Nephron progenitor cell (in vitro differentiated cells): ENCODE results near the gene SLC7A6OS.

Source experiments
- DNase-seq: peaks from one replicate; pipeline ENCODE4 v3.0.0; 2021
- H3K27ac Mint-ChIP-seq: 2 replicates; pipeline ENCODE4 v1.8.0; 2021; ENCODE audit warnings: mild to moderate bottlenecking, moderate library complexity, mixed read lengths
- H3K27me3 Mint-ChIP-seq: 2 replicates; pipeline ENCODE4 v1.8.0; 2021; ENCODE audit warnings: mild to moderate bottlenecking, low read depth, mixed read lengths; ENCODE audit not compliant: poor library complexity
- H3K36me3 Mint-ChIP-seq: 2 replicates; pipeline ENCODE4 v1.8.0; 2021; ENCODE audit warnings: low read depth, mixed read lengths
- H3K4me1 Mint-ChIP-seq: 2 replicates; pipeline ENCODE4 v1.8.0; 2021; ENCODE audit warnings: mixed read lengths
- H3K4me3 Mint-ChIP-seq: 2 replicates; pipeline ENCODE4 v1.8.0; 2021; ENCODE audit warnings: mild to moderate bottlenecking, moderate library complexity, mixed read lengths
- H3K9me3 Mint-ChIP-seq: 2 replicates; pipeline ENCODE4 v1.8.0; 2021; ENCODE audit warnings: mild to moderate bottlenecking, moderate library complexity, mixed read lengths
- TF ChIP-seq, protein P1 (sequence below): fragments of 200-600 bp; sonication (generic); IDR thresholded peaks from 2 replicates; pipeline ENCODE4 v1.5.0; 2021; ENCODE audit warnings: antibody characterized with exemption

SLC7A6OS gene

GRCh38 chr16:68300734-68301459, 9.8 kb downstream of the SLC7A6OS start:
- H3K27me3 Mint-ChIP-seq = no peaks in the 10 kb centered on the region
- no peak overlapping the region for H3K4me3 Mint-ChIP-seq
- no peaks in the 10 kb centered on the region for H3K9me3 Mint-ChIP-seq
- TF ChIP-seq, protein P1, sequence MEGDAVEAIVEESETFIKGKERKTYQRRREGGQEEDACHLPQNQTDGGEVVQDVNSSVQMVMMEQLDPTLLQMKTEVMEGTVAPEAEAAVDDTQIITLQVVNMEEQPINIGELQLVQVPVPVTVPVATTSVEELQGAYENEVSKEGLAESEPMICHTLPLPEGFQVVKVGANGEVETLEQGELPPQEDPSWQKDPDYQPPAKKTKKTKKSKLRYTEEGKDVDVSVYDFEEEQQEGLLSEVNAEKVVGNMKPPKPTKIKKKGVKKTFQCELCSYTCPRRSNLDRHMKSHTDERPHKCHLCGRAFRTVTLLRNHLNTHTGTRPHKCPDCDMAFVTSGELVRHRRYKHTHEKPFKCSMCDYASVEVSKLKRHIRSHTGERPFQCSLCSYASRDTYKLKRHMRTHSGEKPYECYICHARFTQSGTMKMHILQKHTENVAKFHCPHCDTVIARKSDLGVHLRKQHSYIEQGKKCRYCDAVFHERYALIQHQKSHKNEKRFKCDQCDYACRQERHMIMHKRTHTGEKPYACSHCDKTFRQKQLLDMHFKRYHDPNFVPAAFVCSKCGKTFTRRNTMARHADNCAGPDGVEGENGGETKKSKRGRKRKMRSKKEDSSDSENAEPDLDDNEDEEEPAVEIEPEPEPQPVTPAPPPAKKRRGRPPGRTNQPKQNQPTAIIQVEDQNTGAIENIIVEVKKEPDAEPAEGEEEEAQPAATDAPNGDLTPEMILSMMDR = no peak
- peak overlapping the region; percentile 52 for H3K27ac Mint-ChIP-seq
- H3K36me3 Mint-ChIP-seq = peaks cover 60% of the 10 kb centered on the region
- DNase-seq = no peak
- no peaks in the 10 kb centered on the region for H3K4me1 Mint-ChIP-seq

GRCh38 chr16:68299571-68300453, 10.9 kb downstream of the SLC7A6OS start:
- no peaks in the 10 kb centered on the region for H3K4me1 Mint-ChIP-seq
- H3K27me3 Mint-ChIP-seq = no peaks in the 10 kb centered on the region
- peak overlapping the region; percentile 46 for H3K27ac Mint-ChIP-seq
- TF ChIP-seq, protein P1 = no peak
- DNase-seq = no peak
- H3K36me3 Mint-ChIP-seq = peaks cover 50% of the 10 kb centered on the region
- no peaks in the 10 kb centered on the region for H3K9me3 Mint-ChIP-seq
- no peak overlapping the region for H3K4me3 Mint-ChIP-seq

- Mint-ChIP-seq H3K36me3 (peaks cover 50% of the 10 kb centered on the region), H3K27ac (no peak overlapping the region), H3K4me1 (no peaks in the 10 kb centered on the region), H3K4me3 (no peak overlapping the region), H3K9me3 (no peaks in the 10 kb centered on the region), H3K27me3 (no peaks in the 10 kb centered on the region)
- TF ChIP-seq, protein P1 = no peak
- DNase-seq = no peak
Observed at GRCh38 chr16:68298907-68299561, 11.7 kb downstream of the SLC7A6OS start.

- Mint-ChIP-seq H3K9me3 (no peaks in the 10 kb centered on the region), H3K36me3 (peaks cover 43% of the 10 kb centered on the region), H3K27ac (no peak overlapping the region), H3K27me3 (no peaks in the 10 kb centered on the region), H3K4me1 (no peaks in the 10 kb centered on the region), H3K4me3 (no peak overlapping the region)
- DNase-seq = no peak
- TF ChIP-seq, protein P1 = no peak
Observed at GRCh38 chr16:68298312-68298711, 12.4 kb downstream of the SLC7A6OS start.

GRCh38 chr16:68297908-68298307, 12.8 kb downstream of the SLC7A6OS start:
- Mint-ChIP-seq H3K27ac (no peak overlapping the region), H3K36me3 (peaks cover 41% of the 10 kb centered on the region), H3K27me3 (no peaks in the 10 kb centered on the region), H3K9me3 (no peaks in the 10 kb centered on the region), H3K4me1 (no peaks in the 10 kb centered on the region), H3K4me3 (no peak overlapping the region)
- no peak for DNase-seq
- TF ChIP-seq, protein P1 = no peak
